ENCODE measurements around the gene ARFGAP3. TPM values are rescaled to one million over a fixed set of nuclear protein-coding genes. Genes with fewer than 3 reads are reported as not detected.

ARFGAP3 gene
- total RNA-seq, 1 donor from 2014 or later: 29.3 TPM

- no peak for DNase-seq (ENCODE audit: extremely low spot score, unreplicated experiment)
- Mint-ChIP-seq H3K36me3 (no peaks in the 10 kb centered on the region), H3K4me1 (ENCODE audit: unreplicated experiment) (peaks cover 13% of the 10 kb centered on the region), H3K27ac (no peak overlapping the region), H3K9me3 (no peaks in the 10 kb centered on the region), H3K4me3 (no peak overlapping the region), H3K27me3 (no peaks in the 10 kb centered on the region)
- TF ChIP-seq CTCF (conservative IDR thresholded peaks at IDR 0.05): no peak
These were observed 84.4 kb downstream of the ARFGAP3 start for GRCh38 chr22:42772647-42773046.

- H3K4me1 Mint-ChIP-seq (ENCODE audit: unreplicated experiment): peaks cover 13% of the 10 kb centered on the region
- H3K4me3 Mint-ChIP-seq: no peak overlapping the region
- H3K27ac Mint-ChIP-seq: no peak overlapping the region
- no peaks in the 10 kb centered on the region for H3K36me3 Mint-ChIP-seq
- no peak for TF ChIP-seq CTCF (conservative IDR thresholded peaks at IDR 0.05)
- no peaks in the 10 kb centered on the region for H3K9me3 Mint-ChIP-seq
- H3K27me3 Mint-ChIP-seq: no peaks in the 10 kb centered on the region
- DNase-seq (ENCODE audit: extremely low spot score, unreplicated experiment): no peak
These were observed 86.0 kb downstream of the ARFGAP3 start for GRCh38 chr22:42770941-42771647.

GRCh38 chr22:42770448-42770726, 86.7 kb downstream of the ARFGAP3 start:
- Mint-ChIP-seq H3K36me3 (no peaks in the 10 kb centered on the region), H3K27me3 (no peaks in the 10 kb centered on the region), H3K9me3 (no peaks in the 10 kb centered on the region), H3K4me1 (ENCODE audit: unreplicated experiment) (peaks cover 13% of the 10 kb centered on the region), H3K4me3 (no peak overlapping the region), H3K27ac (no peak overlapping the region)
- DNase-seq (ENCODE audit: extremely low spot score, unreplicated experiment): no peak
- TF ChIP-seq CTCF (conservative IDR thresholded peaks at IDR 0.05): no peak

- Mint-ChIP-seq H3K27me3 (no peaks in the 10 kb centered on the region), H3K27ac (no peak overlapping the region), H3K36me3 (no peaks in the 10 kb centered on the region), H3K4me1 (ENCODE audit: unreplicated experiment) (peaks cover 13% of the 10 kb centered on the region), H3K9me3 (no peaks in the 10 kb centered on the region), H3K4me3 (peak overlapping the region; percentile 51)
- DNase-seq (ENCODE audit: extremely low spot score, unreplicated experiment): no peak
- TF ChIP-seq CTCF (conservative IDR thresholded peaks at IDR 0.05): no peak
These were observed 87.3 kb downstream of the ARFGAP3 start for GRCh38 chr22:42769574-42770447.

- Mint-ChIP-seq H3K27me3 (no peaks in the 10 kb centered on the region), H3K4me3 (no peak overlapping the region), H3K9me3 (no peaks in the 10 kb centered on the region), H3K4me1 (ENCODE audit: unreplicated experiment) (peaks cover 13% of the 10 kb centered on the region), H3K27ac (no peak overlapping the region), H3K36me3 (no peaks in the 10 kb centered on the region)
- no peak for TF ChIP-seq CTCF (conservative IDR thresholded peaks at IDR 0.05)
- no peak for DNase-seq (ENCODE audit: extremely low spot score, unreplicated experiment)
These were observed 87.9 kb downstream of the ARFGAP3 start for GRCh38 chr22:42769238-42769573.

All from type B pancreatic cell (in vitro differentiated cells).